ENCODE results near the gene TBX5.

Gene TBX5

GRCh38 chr12:114430306-114430705, 24.4 kb upstream of the TBX5 start:
- DNase-seq (ENCODE audit: low spot score): no peak
- no peak for TF ChIP-seq CTCF (IDR thresholded peaks at IDR 0.05; ENCODE audit: extremely low read depth, missing control alignments)

- no peak for TF ChIP-seq CTCF (IDR thresholded peaks at IDR 0.05; ENCODE audit: extremely low read depth, missing control alignments)
- DNase-seq (ENCODE audit: low spot score): no peak
Observed at GRCh38 chr12:114425031-114425626, 19.2 kb upstream of the TBX5 start.

GRCh38 chr12:114420944-114421335, 15.0 kb upstream of the TBX5 start:
- DNase-seq (ENCODE audit: low spot score): no peak
- TF ChIP-seq CTCF (IDR thresholded peaks at IDR 0.05; ENCODE audit: extremely low read depth, missing control alignments): no peak

- no peak for DNase-seq (ENCODE audit: low spot score)
- TF ChIP-seq CTCF (IDR thresholded peaks at IDR 0.05; ENCODE audit: extremely low read depth, missing control alignments): no peak
Observed at GRCh38 chr12:114420182-114420943, 14.4 kb upstream of the TBX5 start.

GRCh38 chr12:114416028-114416427, 10.1 kb upstream of the TBX5 start:
- no peak for TF ChIP-seq CTCF (IDR thresholded peaks at IDR 0.05; ENCODE audit: extremely low read depth, missing control alignments)
- DNase-seq (ENCODE audit: low spot score): no peak

- no peak for TF ChIP-seq CTCF (IDR thresholded peaks at IDR 0.05; ENCODE audit: extremely low read depth, missing control alignments)
- no peak for DNase-seq (ENCODE audit: low spot score)
Observed at GRCh38 chr12:114415525-114415868, 9.6 kb upstream of the TBX5 start.

GRCh38 chr12:114414866-114415524, 9.1 kb upstream of the TBX5 start:
- TF ChIP-seq CTCF (IDR thresholded peaks at IDR 0.05; ENCODE audit: extremely low read depth, missing control alignments): no peak
- DNase-seq (ENCODE audit: low spot score): peak; percentile 18

Data from GM20000 (cell line).